Esophagus muscularis mucosa (tissue), 3 donors: ENCODE data around the gene AFF3.

ENCODE experiments used
- POLR2A ChIP-seq: fragments of 450-650 bp; IDR thresholded peaks from one replicate; pipeline ENCODE4 v1.6.1; 2017; ENCODE audit warnings: antibody characterized with exemption, moderate library complexity, mild to moderate bottlenecking, low read depth
- TF ChIP-seq, protein P1 (sequence below), 3 experiments: fragments of 200-600 bp in 2 of 3; fragments of 450-650 bp in 1 of 3; sonication (generic) in 2 of 3; IDR thresholded peaks; one replicate each; pipeline ENCODE4 v1.5.1; 2017 to 2019; ENCODE audit warnings: antibody characterized with exemption in 3 of 3, mild to moderate bottlenecking in 2 of 3, moderate library complexity in 1 of 3

DNA sequence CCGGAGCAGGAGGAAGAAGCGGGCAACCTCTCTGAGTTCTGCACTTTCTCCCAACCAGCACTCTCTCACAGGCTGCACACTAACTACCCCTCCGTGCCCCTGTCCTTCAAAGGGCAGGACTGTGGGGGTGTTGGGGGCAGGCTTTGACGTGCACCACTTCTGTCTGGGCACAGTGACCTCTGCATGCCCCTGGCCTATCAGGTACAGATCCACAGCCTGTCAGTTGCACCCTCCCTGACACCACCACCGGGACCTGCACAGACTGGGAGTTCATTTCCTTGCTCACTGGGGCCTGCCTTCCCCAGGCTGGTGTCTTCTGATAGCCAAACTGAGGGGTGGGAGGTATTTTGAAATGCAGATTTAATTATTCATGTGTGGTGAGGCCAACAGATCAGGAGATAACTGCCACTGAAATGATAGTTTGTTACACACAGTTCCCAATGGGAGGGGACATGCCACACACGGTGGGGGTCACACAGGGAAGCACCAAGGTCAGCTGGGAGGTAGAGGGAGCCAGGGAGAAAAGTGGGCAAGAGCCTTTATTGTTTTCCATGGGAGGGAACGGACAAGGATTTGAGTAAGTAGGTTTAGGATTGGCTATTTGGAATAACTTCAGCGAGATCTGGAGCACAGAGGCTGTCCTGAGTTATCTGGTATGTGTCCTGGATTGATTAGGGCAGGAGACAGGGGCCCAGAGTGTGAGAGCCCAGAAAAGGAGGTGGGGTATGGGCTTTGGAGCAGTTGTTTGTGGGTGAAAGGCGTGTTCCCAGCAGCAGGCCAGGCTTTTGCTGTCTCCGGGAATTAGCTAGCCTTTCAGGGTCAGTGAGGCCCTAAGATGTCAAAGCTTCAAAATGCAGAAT, 251.6 kb downstream of the AFF3 start:
- TF ChIP-seq, protein P1, sequence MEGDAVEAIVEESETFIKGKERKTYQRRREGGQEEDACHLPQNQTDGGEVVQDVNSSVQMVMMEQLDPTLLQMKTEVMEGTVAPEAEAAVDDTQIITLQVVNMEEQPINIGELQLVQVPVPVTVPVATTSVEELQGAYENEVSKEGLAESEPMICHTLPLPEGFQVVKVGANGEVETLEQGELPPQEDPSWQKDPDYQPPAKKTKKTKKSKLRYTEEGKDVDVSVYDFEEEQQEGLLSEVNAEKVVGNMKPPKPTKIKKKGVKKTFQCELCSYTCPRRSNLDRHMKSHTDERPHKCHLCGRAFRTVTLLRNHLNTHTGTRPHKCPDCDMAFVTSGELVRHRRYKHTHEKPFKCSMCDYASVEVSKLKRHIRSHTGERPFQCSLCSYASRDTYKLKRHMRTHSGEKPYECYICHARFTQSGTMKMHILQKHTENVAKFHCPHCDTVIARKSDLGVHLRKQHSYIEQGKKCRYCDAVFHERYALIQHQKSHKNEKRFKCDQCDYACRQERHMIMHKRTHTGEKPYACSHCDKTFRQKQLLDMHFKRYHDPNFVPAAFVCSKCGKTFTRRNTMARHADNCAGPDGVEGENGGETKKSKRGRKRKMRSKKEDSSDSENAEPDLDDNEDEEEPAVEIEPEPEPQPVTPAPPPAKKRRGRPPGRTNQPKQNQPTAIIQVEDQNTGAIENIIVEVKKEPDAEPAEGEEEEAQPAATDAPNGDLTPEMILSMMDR (IDR thresholded peaks at IDR 0.05): no peak
- TF ChIP-seq POLR2A: no peak
